ENCODE results near the gene HSPD1. TPM values are rescaled to one million over a fixed set of nuclear protein-coding genes. Genes with fewer than 3 reads are reported as not detected.

HSPD1 gene
- polyA plus RNA-seq, 1 donor (not counting 4 experiments of a cell fraction or from before 2014, with no cell fraction given), result 405 TPM

GRCh38 chr2:197515739-197516392 is 16.2 kb upstream of the HSPD1 start, which contains the start of gene MOB4:
Gene MOB4 (plus strand): TSS chr2:197516066. CDS start chr2:197516087, 21 bp downstream.
- H2AFZ ChIP-seq (ENCODE audit: control insufficient read depth, low read length), result peak within 1 kb of the TSS; percentile 100
- peak within 1 kb of the TSS; percentile 94 for H3K9ac ChIP-seq (ENCODE audit: control insufficient read depth, extremely low read depth, insufficient read depth, low read length)
- peaks cover 5% of the 10 kb centered on the region for H4K20me1 ChIP-seq (ENCODE audit: control insufficient read depth, extremely low read depth, insufficient read depth, low read length)
- FAIRE-seq, result peak; percentile 66
- H3K4me1 ChIP-seq (ENCODE audit: control insufficient read depth, extremely low read depth, insufficient read depth, low read length), result peaks cover 13% of the 10 kb centered on the region
- no peaks in the 10 kb centered on the region for H3K27me3 ChIP-seq (ENCODE audit: control insufficient read depth, extremely low read depth, insufficient read depth, low read length)
- H3K36me3 ChIP-seq (ENCODE audit: control insufficient read depth in 2 of 2, extremely low read depth in 1 of 2, insufficient read depth in 2 of 2, low read length in 2 of 2), result no peaks in the 10 kb centered on the region
- H3K79me2 ChIP-seq (ENCODE audit: control insufficient read depth, insufficient read depth, low read length), result peaks cover 53% of the 10 kb centered on the region
- H3K27ac ChIP-seq (ENCODE audit: control insufficient read depth, insufficient read depth, low read length), result peak within 1 kb of the TSS; percentile 83
- dilution Hi-C loops (cut with MboI; ENCODE audit: extremely low pct_ligation_motif_present, low sequenced_read_pairs), result no loop called here
- no peaks in the 10 kb centered on the region for H3K9me1 ChIP-seq (ENCODE audit: control insufficient read depth, extremely low read depth, insufficient read depth, low read length)
- no peak for DNase-seq (ENCODE audit: low read depth, low spot score)
- TF ChIP-seq CTCF (optimal IDR thresholded peaks at IDR 0.05 in 1 of 3, IDR thresholded peaks at IDR 0.05 in 1 of 3, conservative IDR thresholded peaks at IDR 0.05 in 1 of 3; ENCODE audit: extremely low read depth in 1 of 3, insufficient read depth in 2 of 3, low read length in 3 of 3) (no peak), EZH2 (IDR thresholded peaks at IDR 0.05; ENCODE audit: low read length) (no peak)
- H3K4me2 ChIP-seq (ENCODE audit: control insufficient read depth, extremely low read depth, insufficient read depth, low read depth, low read length), result peak within 1 kb of the TSS; percentile 88
- peak within 1 kb of the TSS; percentile 69 to 93 (median 78) for H3K4me3 ChIP-seq (ENCODE audit: control insufficient read depth in 2 of 3, extremely low read depth in 1 of 3, insufficient read depth in 2 of 3, low read depth in 1 of 3, low read length in 3 of 3)
- no peaks in the 10 kb centered on the region for H3K9me3 ChIP-seq (ENCODE audit: control insufficient read depth, low read depth, low read length)

GRCh38 chr2:197515315-197515738 is 15.7 kb upstream of the HSPD1 start:
- H3K27ac ChIP-seq (ENCODE audit: control insufficient read depth, insufficient read depth, low read length), result peak overlapping the region; percentile 83
- no peaks in the 10 kb centered on the region for H3K36me3 ChIP-seq (ENCODE audit: control insufficient read depth in 2 of 2, extremely low read depth in 1 of 2, insufficient read depth in 2 of 2, low read length in 2 of 2)
- TF ChIP-seq EZH2 (IDR thresholded peaks at IDR 0.05; ENCODE audit: low read length), result no peak
- TF ChIP-seq CTCF (optimal IDR thresholded peaks at IDR 0.05 in 1 of 3, IDR thresholded peaks at IDR 0.05 in 1 of 3, conservative IDR thresholded peaks at IDR 0.05 in 1 of 3; ENCODE audit: extremely low read depth in 1 of 3, insufficient read depth in 2 of 3, low read length in 3 of 3), result no peak
- H3K79me2 ChIP-seq (ENCODE audit: control insufficient read depth, insufficient read depth, low read length), result peaks cover 49% of the 10 kb centered on the region
- peaks cover 5% of the 10 kb centered on the region for H4K20me1 ChIP-seq (ENCODE audit: control insufficient read depth, extremely low read depth, insufficient read depth, low read length)
- FAIRE-seq, result no peak
- H3K4me3 ChIP-seq (ENCODE audit: control insufficient read depth in 2 of 3, extremely low read depth in 1 of 3, insufficient read depth in 2 of 3, low read depth in 1 of 3, low read length in 3 of 3), result peak overlapping the region; percentile 69 to 93 (median 78)
- no peak for DNase-seq (ENCODE audit: low read depth, low spot score)
- peak overlapping the region; percentile 100 for H2AFZ ChIP-seq (ENCODE audit: control insufficient read depth, low read length)
- peak overlapping the region; percentile 88 for H3K4me2 ChIP-seq (ENCODE audit: control insufficient read depth, extremely low read depth, insufficient read depth, low read depth, low read length)
- dilution Hi-C loops (cut with MboI; ENCODE audit: extremely low pct_ligation_motif_present, low sequenced_read_pairs), result no loop called here
- peaks cover 13% of the 10 kb centered on the region for H3K4me1 ChIP-seq (ENCODE audit: control insufficient read depth, extremely low read depth, insufficient read depth, low read length)
- no peaks in the 10 kb centered on the region for H3K9me3 ChIP-seq (ENCODE audit: control insufficient read depth, low read depth, low read length)
- H3K9me1 ChIP-seq (ENCODE audit: control insufficient read depth, extremely low read depth, insufficient read depth, low read length), result no peaks in the 10 kb centered on the region
- no peaks in the 10 kb centered on the region for H3K27me3 ChIP-seq (ENCODE audit: control insufficient read depth, extremely low read depth, insufficient read depth, low read length)
- peak overlapping the region; percentile 94 for H3K9ac ChIP-seq (ENCODE audit: control insufficient read depth, extremely low read depth, insufficient read depth, low read length)
